HL-60 (cell line): ENCODE data around the gene SAP30L.

Experiments
- DNase-seq, 2 experiments: peaks; one replicate each; pipeline ENCODE4 v3.0.0-alpha.2; 2010 to 2020; ENCODE audit warnings: low read depth in 1 of 2, low spot score in 1 of 2
- H3K27ac ChIP-seq: fragments of 250-450 bp; sonication (Bioruptor Pico); replicated peaks from 2 replicates; pipeline ENCODE4 v1.5.1; 2020; ENCODE audit warnings: mild to moderate bottlenecking, moderate library complexity
- H3K27me3 ChIP-seq: fragments of 250-450 bp; sonication (Bioruptor Pico); 2 replicates; pipeline ENCODE4 v1.5.1; 2021; ENCODE audit warnings: mild to moderate bottlenecking, moderate library complexity; ENCODE audit not compliant: insufficient read depth, poor library complexity, severe bottlenecking
- H3K4me3 ChIP-seq: replicated peaks from 2 replicates; pipeline ENCODE4 v1.5.1; 2011; ENCODE audit warnings: mild to moderate bottlenecking, control low read depth, low read length; ENCODE audit not compliant: insufficient read depth
- GABPA ChIP-seq: IDR thresholded peaks from 2 replicates; pipeline ENCODE4 v1.6.1; 2012; ENCODE audit warnings: low read depth
- POLR2AphosphoS5 ChIP-seq: IDR thresholded peaks from 2 replicates; pipeline ENCODE4 v1.6.1; 2012; ENCODE audit warnings: low read depth
- SPI1 ChIP-seq: IDR thresholded peaks from 2 replicates; pipeline ENCODE4 v1.6.1; 2012; ENCODE audit warnings: low read depth, mild to moderate bottlenecking, borderline replicate concordance
- TF ChIP-seq, protein P1 (sequence below): IDR thresholded peaks from 2 replicates; pipeline ENCODE4 v1.6.1; 2012; ENCODE audit warnings: low read depth; ENCODE audit not compliant: insufficient replicate concordance
- TF ChIP-seq, protein P2 (sequence below): IDR thresholded peaks from one replicate; pipeline ENCODE4 v1.5.1; 2011; ENCODE audit warnings: low read length, control low read depth, inconsistent platforms; ENCODE audit not compliant: insufficient read depth

The SAP30L gene

DNA sequence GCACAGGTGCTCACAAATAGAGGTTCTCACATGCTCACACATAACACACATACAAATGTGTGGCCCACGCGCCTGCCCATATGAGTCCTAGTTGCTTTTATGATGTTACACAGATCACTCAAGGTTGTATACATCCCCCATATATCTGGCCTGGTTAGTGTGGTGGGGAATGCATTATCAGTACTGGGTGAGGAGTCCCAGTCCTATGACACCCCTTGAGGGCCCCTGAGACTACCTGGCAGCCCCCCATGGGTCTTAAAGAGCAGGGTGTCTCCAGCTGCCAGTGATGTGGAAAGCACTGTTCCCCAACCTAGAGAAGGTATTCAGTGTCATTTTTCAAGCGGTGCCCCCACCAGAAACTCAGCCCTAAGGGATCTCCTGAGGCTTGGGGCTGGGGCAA, 35.0 kb downstream of the SAP30L start:
- TF ChIP-seq POLR2AphosphoS5, result no peak
- TF ChIP-seq, protein P1, sequence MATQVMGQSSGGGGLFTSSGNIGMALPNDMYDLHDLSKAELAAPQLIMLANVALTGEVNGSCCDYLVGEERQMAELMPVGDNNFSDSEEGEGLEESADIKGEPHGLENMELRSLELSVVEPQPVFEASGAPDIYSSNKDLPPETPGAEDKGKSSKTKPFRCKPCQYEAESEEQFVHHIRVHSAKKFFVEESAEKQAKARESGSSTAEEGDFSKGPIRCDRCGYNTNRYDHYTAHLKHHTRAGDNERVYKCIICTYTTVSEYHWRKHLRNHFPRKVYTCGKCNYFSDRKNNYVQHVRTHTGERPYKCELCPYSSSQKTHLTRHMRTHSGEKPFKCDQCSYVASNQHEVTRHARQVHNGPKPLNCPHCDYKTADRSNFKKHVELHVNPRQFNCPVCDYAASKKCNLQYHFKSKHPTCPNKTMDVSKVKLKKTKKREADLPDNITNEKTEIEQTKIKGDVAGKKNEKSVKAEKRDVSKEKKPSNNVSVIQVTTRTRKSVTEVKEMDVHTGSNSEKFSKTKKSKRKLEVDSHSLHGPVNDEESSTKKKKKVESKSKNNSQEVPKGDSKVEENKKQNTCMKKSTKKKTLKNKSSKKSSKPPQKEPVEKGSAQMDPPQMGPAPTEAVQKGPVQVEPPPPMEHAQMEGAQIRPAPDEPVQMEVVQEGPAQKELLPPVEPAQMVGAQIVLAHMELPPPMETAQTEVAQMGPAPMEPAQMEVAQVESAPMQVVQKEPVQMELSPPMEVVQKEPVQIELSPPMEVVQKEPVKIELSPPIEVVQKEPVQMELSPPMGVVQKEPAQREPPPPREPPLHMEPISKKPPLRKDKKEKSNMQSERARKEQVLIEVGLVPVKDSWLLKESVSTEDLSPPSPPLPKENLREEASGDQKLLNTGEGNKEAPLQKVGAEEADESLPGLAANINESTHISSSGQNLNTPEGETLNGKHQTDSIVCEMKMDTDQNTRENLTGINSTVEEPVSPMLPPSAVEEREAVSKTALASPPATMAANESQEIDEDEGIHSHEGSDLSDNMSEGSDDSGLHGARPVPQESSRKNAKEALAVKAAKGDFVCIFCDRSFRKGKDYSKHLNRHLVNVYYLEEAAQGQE, result no peak
- TF ChIP-seq, protein P2, sequence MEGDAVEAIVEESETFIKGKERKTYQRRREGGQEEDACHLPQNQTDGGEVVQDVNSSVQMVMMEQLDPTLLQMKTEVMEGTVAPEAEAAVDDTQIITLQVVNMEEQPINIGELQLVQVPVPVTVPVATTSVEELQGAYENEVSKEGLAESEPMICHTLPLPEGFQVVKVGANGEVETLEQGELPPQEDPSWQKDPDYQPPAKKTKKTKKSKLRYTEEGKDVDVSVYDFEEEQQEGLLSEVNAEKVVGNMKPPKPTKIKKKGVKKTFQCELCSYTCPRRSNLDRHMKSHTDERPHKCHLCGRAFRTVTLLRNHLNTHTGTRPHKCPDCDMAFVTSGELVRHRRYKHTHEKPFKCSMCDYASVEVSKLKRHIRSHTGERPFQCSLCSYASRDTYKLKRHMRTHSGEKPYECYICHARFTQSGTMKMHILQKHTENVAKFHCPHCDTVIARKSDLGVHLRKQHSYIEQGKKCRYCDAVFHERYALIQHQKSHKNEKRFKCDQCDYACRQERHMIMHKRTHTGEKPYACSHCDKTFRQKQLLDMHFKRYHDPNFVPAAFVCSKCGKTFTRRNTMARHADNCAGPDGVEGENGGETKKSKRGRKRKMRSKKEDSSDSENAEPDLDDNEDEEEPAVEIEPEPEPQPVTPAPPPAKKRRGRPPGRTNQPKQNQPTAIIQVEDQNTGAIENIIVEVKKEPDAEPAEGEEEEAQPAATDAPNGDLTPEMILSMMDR, result no peak
- no peak for TF ChIP-seq SPI1
- no peak for TF ChIP-seq GABPA
- H3K27ac ChIP-seq, result no peak overlapping the region
- no peak for DNase-seq
- peaks cover 98% of the 10 kb centered on the region for H3K27me3 ChIP-seq
- no peak overlapping the region for H3K4me3 ChIP-seq

DNA sequence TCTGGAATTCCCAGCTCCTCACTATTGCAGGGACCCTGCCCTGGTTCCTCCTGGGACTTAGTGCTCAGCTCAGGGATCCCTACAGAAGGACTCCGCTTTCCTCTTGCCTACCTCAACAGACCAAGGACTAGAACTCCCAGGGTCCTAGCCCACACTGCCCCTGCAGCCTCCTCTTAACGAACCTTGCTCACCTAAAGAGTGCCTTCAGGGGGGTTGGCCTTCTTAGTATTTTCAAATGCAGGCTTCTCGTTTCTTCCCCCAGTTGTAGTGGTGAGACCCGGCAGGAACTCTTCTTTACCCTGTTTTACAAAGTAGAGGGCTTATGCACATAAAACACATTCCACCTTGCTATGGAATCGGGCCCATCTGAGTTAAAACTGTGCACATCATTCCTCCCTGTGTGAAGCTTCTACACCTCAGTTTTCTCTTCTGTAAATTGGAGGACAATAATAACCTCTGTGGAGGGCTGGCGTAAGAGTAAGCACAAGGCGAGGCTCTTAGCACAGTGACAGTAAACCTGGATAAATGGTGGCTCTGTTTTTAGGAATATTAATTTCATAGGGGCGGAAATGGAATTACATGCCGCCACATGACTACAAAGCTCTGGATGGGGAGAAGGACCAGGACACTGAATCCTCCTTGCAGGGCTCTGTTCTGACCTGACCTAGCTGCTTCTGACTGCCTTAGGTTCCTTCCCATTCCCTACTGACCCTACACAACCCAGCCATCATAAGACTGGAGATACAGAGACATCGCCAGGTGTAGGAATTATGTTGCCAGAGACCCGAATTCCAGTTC, 36.0 kb downstream of the SAP30L start:
- Histone ChIP-seq H3K27ac (no peak overlapping the region), H3K4me3 (no peak overlapping the region), H3K27me3 (peaks cover 98% of the 10 kb centered on the region)
- DNase-seq, result no peak
- TF ChIP-seq, protein P2, result no peak
- TF ChIP-seq, protein P1, result no peak
- TF ChIP-seq GABPA, result no peak
- TF ChIP-seq SPI1, result no peak
- no peak for TF ChIP-seq POLR2AphosphoS5

DNA sequence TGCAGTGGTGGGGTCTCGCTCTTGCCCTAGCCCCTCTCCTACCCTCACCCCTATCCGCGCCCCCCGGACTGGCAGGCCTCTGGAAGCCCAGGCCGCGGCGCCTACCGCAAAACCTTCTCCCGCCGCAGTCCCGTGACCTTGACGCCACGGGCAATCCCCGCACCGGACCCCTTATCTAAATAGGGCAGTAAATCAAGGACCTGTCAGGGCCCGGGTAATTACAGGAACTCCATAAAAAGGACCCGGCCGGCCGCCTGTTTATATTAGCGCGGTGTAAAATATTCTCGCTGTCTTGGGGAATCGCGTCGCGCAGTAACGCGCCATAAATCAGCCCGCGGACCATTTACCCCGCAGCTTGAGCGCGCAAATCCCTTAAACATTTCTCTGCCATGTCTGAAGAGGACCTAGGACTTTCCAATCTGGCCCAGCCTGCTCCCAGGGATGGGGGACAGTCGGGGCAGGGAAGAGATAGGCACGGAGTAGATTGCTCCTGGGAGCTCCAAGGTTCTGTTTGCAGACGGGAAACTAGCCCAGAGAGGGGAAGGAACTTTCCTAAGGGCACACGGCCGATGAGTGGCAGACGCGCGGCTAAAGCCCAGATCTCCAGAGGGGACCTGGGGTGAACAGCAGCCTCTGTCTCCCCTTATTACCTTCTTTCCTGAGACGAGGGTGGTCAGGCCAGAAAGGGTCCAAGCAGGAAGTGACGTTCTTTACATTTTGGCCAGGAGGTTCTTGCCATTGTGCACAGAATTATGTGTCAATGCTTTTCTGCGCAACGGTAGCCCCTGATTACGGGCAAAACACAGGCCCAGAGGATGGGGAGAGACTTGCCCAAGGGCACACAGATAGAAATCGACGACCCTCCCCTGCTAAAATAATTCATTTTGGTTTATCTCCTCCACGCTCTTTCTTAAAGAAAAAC, 37.0 kb downstream of the SAP30L start:
- TF ChIP-seq, protein P1, result no peak
- TF ChIP-seq POLR2AphosphoS5, result no peak
- TF ChIP-seq, protein P2, result no peak
- Histone ChIP-seq H3K27ac (no peak overlapping the region), H3K4me3 (no peak overlapping the region)

More for the DNA sequence above, 37.0 kb downstream of the SAP30L start:
- H3K27me3 ChIP-seq, result peaks cover 97% of the 10 kb centered on the region
- no peak for DNase-seq
